ENCODE results near the gene ANAPC16.
"Not testable (repeated sequence)": the region's sequence is repeated elsewhere in the genome, so short reads cannot be mapped to it uniquely, and the experiment has no call there.

ANAPC16 gene

DNA sequence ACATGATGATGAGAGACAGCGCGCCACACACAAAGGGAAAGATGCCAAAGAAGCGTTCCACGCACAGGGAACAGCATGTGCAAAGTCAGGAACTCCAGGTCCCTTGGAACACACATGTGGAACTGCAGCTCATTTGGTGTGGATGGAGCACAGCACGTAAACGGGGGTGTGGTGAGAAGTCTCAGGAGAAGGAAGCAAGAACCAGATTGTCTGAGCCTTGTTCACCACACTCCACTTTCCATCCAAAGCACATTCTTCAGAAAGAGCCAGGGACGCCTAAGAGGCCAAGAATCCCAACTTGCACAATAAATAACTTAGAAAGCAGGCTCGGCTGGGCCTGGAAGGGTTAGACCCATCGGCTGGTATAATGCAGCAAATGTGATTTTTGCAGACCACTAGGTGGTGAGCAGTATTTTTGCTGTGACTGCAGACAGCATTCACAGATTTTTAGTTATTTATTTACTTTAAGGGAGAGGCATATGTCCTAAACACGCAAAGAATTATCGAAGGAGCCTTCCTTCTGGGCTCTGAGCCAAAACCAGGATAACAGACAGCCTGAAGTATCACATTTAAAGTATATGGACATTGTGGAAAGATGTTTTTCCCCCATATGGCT, 28.1 kb downstream of the ANAPC16 start:
- no peak for DNase-seq (ENCODE audit: low read depth in 2 of 2)

DNA sequence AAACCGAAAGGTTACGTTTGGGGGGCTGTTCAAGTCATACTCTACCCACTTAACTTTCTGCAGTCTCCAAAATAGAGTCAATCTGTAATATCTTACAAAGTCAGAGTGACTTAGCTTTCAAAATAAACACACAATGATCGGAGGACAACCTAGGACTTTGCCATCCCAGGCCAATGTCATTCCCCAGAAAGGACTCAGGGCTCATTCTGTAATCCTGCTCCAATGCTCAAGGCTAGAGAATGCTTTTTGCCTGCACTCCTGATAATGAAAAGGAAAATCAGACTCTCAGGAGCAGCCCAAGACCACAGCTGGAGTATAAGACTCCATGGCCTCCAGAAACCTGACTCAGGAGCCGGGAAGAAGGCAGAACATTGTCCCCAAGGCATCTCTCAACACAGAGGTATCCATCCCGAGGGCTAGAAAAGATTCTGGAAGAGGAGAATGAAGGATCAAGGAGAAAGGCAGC, 28.8 kb downstream of the ANAPC16 start:
- DNase-seq (ENCODE audit: low read depth in 2 of 2): no peak

DNA sequence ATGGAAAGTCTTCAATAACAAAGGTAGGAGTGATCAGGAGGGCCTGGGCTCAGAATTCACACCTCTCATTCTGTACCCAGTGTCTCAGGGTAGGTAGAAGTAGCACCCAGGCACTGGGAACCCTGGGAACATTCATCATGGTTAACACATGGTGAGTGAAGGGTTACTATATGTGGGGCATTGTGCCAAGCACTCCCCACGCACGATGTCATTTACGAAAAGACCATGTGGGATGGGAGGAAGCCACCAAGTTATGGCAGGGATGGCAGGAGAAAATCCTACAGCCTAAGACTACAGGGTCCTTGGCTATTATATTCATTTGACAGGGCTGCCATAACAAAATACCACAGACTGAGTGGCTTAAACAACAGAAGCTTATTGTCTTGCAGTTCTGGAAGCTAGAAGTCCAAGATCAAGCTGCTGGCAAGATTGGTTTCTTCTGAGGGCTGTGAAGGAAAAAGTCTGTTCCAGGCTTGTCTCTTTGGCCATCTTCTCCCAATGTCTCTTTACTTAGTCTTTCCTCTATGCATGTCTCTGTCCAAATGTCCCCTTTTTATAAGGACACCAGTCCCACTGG, 30.2 kb downstream of the ANAPC16 start:
- no peak for DNase-seq (ENCODE audit: low read depth in 2 of 2)

DNA sequence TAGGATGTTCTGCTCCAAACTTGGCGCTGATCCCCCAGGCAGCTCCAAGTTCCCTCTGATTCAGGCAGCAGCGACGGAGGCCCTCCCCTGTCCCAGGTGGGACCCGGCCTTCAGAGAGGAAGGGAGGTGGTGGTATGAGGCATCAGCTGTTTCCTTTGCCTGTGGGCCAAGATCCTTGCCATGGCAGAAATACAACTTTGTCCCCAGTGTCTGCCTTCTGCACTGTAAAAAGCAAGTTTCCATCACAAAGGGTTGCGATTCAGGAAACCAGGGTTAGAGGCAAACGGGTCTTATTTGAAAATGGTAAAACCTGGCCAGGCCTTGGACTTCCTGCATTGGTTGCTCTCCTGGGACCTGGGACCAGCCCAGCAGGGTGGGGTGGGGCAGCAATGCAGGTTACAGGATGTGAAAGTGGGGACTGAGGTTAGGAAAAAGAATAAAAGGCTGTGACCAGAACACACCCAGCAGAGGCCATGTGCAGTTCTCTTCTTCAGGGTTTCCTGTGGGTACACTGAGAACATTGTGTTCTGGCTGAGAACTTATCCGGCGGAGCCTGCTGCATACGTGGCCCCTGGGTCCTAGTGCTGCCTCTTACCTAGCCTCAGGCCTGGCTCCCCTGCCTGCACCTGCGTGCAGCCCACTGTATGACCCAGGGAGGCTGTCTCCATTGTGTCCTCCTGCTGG, 32.8 kb downstream of the ANAPC16 start:
- peak; percentile 46 to 51 for DNase-seq (ENCODE audit: low read depth in 2 of 2)

DNA sequence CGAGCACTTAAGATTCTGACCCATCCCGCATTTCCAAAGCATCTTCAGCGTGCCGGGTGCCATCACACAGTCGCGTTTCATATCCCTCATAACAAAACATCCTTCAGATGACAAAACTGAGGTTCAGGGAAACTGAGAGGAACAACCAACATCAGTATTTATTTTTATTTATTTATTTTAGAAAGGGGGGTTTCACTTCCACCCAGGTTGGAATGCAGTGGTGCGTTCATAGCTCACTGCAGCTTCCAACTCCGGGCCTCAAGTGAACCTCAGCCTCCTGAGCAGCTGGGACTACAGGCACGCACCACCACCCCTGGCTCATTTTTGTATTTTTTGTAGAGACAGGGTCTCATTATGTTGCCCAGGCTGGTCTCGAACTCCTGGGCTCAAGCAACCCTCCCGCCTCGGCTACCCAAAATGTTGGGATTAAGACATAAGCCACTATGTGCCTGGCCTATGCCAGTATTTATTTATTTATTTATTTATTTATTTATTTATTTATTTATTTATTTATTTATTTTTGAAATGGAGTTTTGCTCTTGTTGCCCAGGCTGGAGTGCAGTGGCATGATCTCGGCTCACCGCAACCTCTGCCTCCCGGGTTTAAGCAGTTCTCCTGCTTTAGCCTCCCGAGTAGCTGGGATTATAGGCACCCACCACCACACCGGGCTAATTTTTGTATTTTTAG, 33.5 kb downstream of the ANAPC16 start:
- not testable (repeated sequence) for DNase-seq (ENCODE audit: low read depth in 2 of 2)

DNA sequence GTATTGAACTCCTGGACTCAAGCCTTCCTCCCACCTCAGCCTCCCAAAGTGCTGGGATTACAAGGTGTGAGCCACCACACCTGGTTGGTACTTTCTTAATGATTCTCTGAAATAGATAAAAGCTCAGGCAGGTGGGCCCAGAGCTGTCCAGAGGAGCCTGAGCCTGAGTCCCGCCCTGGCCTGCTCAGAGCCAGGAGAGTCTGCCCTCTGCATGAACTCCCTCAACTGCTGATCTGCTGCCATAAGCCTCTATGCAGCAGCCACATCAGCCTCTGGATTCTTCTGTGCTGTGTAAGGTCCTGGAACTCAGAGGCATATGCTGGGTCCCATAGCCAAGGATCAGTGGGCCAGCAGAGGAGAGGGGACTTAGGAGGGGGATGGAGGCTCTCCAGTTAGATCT, 34.9 kb downstream of the ANAPC16 start:
- DNase-seq (ENCODE audit: low read depth in 2 of 2): no peak

DNA sequence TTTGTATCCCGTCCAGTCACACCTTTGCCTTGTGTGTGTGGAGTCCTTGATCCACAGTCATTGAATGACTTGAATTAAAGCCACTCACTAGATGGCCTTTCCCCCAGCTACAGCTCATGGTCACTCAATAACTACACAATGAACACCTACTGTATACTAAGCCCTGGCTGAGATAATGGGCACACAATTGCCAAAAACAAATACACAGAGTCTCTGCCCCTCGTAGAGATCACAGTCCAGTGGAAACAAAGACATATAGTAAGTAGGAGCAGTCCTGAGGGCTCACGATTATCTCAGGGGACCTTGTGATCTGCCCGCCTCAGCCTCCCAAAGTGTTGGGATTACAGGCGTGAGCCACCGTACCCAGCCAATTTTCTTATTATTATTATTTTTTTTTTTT, 35.8 kb downstream of the ANAPC16 start:
- DNase-seq (ENCODE audit: low read depth in 2 of 2): no peak

DNA sequence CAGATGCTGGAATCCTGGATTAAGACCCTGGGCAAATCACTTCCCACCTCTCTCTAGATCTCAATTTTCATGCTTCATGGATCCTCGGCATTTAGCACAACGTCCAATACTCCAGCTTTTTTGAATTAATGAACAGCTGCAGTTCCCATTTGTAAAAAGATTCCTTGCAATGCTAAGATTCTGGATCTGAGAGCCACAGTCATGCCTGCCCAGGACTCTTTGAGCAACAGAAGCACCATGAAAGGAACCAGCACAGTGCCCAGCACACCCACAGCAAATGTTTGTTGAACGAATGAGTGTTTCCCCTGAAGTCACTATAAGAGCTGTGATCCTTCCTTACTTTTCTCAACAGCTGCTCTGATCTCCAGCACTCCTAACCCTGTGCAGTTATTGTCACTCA, 37.2 kb downstream of the ANAPC16 start:
- DNase-seq (ENCODE audit: low read depth in 2 of 2): no peak

DNA sequence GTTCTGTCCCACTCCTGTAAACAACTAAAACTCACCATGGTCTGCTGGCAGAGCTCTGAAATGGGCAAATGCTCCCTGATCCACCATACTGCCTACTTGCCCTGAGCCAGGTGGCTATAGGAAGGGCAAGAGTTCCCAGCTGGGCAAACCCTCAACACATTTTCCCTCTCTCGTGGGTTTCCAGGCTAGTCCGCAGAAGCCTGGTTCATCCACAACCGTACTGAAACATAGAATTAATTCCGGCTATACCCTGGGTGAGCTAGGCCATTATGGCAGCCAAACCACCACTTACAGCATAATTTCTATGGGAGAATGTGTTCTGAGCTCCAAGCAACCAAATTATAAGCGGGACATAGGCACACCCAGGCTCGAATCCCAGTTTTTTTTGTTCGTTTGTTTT, 37.8 kb downstream of the ANAPC16 start:
- no peak for DNase-seq (ENCODE audit: low read depth in 2 of 2)

DNA sequence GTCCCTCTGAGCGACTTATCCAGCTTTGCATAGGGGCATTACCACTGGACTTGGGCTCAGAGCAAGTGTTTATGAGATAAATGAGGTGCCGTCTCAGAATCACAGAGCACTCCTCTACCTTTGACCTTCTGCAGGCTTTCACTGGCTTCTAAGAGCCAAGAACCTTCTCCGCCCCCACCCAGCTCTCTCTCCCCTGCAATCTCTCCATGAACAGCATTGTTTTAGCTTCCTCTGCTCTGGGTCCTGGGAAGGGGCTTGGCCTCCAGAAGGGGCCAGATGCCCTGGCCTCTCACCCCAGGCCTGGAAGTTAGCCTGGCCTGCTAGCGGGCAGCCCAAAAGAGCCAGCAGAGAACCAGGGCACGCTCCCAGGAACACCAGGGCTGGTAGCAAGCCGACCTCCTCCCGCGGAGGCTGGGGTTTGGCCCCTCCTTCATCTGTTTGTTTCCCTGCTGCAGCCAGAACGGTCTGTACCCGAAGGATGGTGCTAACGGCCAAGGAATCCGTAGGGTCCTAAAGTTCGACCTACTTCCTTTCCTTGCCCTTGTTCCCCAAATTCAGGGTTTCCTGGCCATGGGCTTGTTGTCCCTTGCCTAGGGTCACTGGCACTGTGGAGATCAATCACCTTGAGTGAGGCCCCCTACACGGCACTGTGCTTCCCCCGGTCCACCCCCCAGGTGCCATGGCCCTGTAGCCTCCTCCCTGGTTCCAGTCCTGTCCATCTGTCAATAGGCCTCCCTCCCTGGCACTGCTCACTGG, 39.2 kb downstream of the ANAPC16 start:
- DNase-seq (ENCODE audit: low read depth in 2 of 2): no peak

DNA sequence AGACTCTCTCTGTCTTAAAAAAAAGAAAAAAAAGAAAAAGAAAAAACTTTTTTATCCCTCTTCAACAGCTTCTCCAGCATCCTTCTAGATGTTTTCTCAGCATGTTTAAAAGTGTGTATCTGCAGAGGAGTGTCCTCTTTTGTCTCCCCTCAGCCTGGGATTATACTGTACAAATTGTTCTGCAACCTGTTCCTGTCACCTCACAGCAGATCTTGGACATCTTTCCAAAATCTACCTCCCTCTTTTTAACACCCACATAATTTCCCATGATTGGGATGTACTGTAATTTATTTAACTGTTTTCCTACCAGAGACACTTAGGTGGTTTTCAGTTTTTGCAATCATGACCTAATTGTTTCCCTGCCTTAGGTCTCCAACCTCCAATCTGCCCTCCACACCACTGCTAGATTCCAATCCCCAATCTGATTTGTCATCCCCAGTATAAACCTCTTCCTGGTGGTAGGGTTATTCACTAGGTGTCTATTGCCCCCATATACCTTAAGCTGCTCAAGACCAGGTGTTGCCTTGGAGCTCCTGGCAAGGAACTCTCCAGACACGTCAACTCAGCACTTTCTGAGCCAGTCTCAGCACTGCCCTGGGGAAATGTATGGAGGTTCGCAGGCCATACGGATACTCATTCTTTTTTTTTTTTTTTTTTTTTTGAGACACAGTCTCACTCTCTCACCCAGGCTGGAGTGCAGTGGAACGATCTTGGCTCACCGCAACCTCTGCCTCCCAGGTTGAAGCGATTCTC, 40.3 kb downstream of the ANAPC16 start:
- DNase-seq (ENCODE audit: low read depth in 2 of 2): no peak

DNA sequence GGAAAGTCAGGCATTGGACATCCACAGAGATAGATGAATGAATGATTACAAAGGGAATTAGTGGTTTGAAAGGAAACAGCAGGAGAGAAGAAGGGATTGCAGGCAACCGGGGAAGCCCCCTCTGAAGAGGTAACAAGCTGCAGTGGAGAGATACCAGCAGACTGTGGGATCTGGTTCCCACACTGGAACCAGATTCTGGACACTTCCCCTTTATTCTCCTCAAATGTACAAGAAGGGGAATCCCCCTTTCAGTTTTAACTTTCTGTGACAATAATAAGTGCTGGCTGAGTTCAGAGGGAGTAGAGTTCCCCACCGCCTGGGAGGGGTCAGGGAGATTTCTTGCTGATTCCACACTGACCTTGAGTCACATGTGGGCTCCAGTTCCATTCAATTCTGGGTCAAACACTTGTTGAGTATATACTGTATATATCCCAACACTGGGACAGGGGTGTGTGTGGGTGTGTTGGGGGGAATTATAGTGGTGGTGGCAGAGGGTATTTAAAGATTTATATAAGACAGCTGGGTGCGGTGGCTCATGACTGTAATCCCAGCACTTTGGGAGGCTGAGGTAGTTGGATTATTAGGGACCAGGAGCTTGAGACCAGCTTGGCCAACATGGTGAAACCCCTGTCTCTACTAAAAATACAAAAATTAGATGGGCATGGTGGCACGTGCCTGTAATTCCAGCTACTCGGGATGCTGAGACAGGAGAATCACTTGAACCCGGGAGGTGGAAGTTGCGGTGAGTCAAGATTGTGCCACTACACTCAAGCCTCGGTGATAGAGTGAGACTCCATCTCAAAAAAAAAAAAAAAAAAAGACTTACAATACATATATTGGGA, 41.5 kb downstream of the ANAPC16 start:
- DNase-seq (ENCODE audit: low read depth in 2 of 2): no peak

DNA sequence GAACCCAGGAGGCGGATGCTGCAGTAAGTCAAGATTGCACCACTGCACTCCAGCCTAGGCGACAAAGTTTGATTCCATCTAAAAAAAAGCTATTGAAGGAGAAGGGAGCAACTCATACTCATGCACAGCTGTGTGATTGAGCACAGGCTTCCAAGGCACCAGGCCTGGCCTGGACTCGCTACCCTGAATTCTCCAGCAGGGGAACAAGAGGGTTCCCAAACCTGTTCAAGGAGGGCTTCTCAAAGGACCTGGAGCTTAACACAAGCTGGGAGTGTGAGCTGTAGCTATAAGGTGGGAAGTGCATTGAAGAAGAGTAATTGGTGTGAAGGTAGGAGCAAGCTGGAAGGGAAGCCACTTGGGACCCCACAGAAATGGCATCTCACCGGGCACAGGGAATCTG, 42.8 kb downstream of the ANAPC16 start:
- DNase-seq (ENCODE audit: low read depth in 2 of 2): no peak

DNA sequence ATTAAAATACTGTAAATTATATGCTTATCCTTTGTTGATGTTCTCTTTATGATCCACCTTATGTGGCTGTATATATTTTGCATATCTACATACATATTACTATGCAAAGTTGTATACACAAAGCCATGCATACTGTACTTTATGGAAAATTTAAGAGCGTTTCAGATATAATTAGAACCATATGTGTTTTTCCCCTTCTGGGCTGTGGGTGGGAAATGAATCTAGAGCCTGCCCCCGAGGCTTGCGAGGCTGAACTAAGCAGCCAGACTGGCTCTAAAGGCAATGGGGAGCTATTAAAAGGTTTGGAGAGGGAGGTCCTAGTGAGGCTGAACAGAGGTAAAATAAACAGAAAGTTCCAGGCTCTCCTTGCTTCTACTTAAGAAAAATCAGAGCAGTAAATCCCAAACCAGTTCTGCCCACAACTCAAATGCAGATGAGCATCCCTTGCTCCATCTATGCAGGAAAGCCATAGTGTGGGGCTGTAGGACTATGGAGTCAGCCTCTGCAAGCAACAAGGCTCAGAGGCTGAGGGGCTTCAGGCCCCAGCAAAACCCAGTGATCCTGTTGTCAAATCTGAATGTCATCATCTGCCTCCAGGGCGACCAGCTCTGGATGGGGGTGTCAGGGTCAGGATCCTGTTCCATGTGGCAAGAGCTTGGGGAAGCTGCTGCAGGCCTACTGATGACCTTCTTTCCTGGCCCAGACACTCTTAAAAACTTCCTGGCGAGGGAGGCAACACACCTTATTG, 43.9 kb downstream of the ANAPC16 start:
- DNase-seq (ENCODE audit: low read depth in 2 of 2): no peak

DNA sequence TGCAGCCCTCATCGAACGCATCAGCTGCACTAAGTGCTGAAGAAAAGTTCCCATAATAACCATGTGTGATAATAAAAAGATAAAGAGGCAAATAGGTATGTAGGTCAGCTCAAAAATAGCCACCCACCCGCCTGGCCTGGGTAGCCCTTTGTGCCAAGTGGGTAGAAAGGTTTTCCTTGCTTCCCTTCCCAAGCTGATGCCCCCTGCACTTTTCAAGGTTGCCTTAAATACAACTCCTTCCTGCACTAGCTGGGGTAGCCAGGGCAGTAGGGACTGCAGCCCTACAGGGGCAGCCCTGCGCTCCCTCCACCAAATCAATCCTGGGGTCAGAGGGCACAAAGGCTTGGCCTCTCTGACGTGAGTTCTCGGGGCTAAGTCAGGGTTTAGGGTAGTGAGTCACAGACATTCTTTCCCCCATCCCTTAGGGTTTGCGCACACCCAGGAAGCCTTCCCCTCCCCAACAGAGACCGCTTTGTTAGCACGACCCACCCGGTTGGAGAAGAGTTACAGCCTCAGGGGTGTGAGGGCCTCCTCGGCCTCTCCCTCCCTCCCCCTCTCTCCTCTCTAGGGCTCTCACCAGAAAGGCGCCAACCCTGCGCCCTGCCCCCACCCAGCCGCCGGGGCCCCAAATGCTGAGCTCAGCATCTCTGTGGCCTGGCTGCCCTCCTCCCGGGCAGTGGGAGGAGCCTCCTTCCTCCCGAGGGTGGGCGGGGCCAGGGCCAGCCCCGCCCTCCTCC, 44.6 kb downstream of the ANAPC16 start:
- DNase-seq (ENCODE audit: low read depth in 2 of 2): peak; percentile 54 to 71

DNA sequence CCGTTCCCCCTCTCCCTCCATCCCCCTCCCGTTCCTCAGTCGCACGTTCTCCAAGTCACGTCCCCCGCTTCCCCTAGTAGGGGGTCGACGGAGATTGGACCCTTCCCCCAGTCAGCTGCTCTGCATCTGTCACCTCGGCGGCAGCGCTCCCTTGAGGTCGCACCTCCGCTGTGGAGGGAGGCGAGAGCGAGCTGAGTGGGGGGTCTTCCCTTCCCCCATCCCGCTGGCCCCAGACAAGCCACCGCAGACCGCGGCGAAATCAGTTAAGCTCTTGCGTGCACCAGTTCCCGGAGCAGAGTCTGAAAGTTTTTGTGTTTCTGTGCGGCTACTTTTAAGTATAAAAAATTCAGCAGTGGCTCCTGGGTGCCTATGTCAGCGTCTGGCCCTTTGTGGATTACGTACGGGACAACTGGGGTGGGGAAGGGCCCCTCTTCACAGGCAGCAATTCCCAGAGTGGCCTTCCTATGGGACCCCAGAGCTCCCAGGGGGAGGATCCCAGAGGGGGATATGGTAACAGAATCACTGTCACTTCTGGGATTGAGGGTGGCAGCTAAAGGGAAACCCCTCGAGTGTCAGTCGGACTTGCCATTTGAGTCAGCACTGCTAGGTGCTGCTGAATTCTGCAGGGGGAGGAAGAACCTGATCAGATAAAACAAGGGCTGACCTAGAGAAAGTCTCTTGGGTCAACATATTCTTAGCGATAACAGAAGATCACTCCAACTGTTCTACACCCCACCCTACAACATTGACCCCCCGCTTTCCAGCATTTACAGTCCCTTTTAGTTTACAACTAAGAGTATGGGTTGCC, 45.4 kb downstream of the ANAPC16 start:
- DNase-seq (ENCODE audit: low read depth in 2 of 2): no peak

DNA sequence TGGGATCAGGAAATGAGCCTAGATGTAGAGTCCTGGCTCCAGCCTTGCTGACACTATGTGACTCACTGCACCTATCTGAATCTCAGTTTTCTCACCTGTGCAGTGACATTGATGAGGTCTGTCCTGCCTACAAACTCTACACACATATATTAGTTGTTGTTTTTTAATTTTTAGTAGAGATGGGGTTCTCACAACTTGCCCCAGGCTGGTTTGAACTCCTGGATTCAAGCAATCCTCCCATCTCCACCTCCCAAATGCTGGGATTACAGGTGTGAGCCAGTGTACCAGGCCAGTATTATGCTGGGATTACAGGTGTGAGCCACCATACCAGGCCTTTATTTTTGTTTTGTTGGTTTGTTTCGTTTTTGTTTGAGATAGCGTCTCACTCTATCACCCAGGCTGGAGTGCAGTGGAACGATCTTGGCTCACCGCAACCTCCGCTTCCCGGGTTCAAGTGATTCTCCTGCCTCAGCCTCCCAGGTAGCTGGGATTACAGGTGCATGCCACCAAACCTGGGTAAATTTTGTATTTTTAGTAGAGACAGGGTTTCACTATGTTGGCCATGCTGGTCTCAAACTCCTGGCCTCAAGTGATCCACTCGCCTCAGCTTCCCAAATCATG, 46.1 kb downstream of the ANAPC16 start:
- DNase-seq (ENCODE audit: low read depth in 2 of 2): no peak
